HG02943 (cell line): ENCODE data around the gene TARS3.
"Not testable (repeated sequence)": the region's sequence is repeated elsewhere in the genome, so short reads cannot be mapped to it uniquely, and the experiment has no call there.

Source experiments
- ATAC-seq: cut with Tn5 transposase; IDR thresholded peaks from one replicate; pipeline ENCODE4 v1.9.1; 2021; ENCODE audit warnings: mild to moderate bottlenecking, low read depth, moderate library complexity; ENCODE audit not compliant: unreplicated experiment

Gene TARS3

GRCh38 chr15:101723874-101724674 is at the start of gene TARS3:
TSS of gene TARS3 (minus strand) at chr15:101724473. CDS start at chr15:101724387, 86 bp downstream.
- ATAC-seq, result peak; percentile 81

GRCh38 chr15:101773496-101774100 is 49.3 kb upstream of the TARS3 start:
- ATAC-seq, result no peak

GRCh38 chr15:101772921-101773320 is 48.6 kb upstream of the TARS3 start:
- ATAC-seq, result no peak

GRCh38 chr15:101767083-101767640 is 42.9 kb upstream of the TARS3 start:
- not testable (repeated sequence) for ATAC-seq

- no peak for ATAC-seq
These were observed 41.6 kb upstream of the TARS3 start for GRCh38 chr15:101765772-101766456.

GRCh38 chr15:101765340-101765671 is 41.0 kb upstream of the TARS3 start:
- not testable (repeated sequence) for ATAC-seq

DNA sequence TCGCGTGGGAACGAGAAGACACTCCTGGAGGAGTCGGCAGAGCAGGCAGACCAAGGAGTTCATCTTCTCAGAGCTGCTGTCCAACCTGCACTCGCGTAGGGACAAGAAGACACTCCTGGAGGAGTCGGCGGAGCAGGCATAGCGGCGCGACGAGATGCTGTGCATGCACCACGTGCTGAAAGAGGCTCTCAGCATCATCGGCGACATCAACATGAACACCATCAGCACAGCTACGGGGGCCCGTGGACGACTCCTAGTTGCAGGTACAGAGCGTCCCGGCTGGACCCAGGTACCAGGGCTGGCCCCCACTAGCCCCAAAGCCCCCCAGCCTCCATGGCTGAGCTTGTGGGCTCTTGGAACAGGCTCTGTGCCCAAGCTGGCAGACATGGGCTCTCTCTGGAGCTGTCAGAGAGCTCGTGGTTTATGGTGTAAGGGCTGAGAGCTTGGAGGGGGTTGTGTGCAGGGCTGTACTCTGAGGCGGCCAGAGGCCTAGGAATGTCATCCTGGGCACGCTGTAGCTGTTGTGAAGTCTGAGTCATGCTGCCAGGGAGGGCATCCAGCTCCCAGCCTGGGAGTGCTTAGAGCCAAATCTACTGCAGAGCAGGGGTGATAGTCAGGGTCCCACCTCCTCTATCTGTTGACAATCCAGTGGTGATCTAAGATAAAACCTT is 40.5 kb upstream of the TARS3 start:
- not testable (repeated sequence) for ATAC-seq

DNA sequence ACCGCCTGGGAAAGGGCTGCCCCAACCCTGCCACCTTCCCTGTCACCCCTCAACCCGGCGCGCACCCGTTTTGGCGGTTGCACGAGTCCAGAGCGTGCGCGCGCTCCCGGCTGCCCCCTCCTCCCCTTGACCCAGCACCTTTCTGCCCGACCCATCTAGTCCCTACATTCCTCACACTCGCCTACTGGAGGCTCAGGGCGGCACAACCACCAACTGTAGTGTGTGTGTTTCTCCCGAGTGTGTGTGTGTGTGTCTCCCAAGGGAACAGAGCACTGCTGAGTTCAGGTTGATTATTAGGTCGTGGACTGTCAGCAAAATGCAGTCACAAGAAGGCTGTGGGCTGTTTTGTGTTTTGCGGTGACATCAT is 22.4 kb upstream of the TARS3 start:
- peak; percentile 49 for ATAC-seq

DNA sequence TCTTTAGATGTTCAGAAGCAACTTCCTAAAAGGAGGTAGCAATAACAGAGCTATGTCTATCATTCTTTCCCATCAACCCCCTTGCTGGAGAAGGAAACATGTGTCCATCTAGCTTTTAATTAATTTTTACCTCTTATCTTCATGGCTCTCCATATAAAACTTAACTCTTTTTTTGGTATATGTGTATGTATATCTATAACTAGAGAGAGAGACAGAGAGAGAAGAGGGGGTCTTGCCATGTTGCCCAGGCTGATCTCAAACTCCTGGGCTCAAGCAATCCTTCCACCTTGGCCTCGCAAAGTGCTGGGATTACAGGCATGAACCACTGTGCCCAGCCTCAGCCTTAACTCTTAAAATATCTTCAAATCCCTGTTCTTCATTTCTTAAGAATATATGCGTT is 10.6 kb upstream of the TARS3 start:
- ATAC-seq, result not testable (repeated sequence)

DNA sequence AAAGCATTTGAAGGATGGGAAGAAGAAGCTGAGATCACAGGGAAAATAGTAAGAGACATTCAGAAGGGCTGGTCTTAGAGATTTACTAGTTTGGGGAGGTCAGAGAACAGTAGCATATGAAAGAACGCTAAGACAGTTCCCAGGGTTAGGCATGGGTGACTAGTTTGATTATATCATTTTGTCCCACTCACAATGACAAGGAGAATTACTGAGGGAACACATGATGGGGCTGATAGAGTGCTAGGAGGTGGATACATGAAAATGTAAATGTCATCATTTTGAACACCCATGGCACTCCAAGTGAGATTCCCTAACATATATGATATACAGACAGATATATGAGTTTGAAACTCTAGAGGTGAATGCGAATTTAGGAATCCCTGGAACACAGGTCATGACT is 9.3 kb upstream of the TARS3 start:
- ATAC-seq, result no peak

GRCh38 chr15:101732772-101733171 is 8.5 kb upstream of the TARS3 start:
- ATAC-seq, result no peak

GRCh38 chr15:101731746-101732145 is 7.5 kb upstream of the TARS3 start:
- ATAC-seq, result no peak

GRCh38 chr15:101727186-101727585 is 2.9 kb upstream of the TARS3 start:
- ATAC-seq, result no peak

- ATAC-seq, result no peak
These were observed 800 bp upstream of the TARS3 start for GRCh38 chr15:101725073-101725472.

GRCh38 chr15:101724675-101725005 is 367 bp upstream of the TARS3 start:
- ATAC-seq, result no peak

DNA sequence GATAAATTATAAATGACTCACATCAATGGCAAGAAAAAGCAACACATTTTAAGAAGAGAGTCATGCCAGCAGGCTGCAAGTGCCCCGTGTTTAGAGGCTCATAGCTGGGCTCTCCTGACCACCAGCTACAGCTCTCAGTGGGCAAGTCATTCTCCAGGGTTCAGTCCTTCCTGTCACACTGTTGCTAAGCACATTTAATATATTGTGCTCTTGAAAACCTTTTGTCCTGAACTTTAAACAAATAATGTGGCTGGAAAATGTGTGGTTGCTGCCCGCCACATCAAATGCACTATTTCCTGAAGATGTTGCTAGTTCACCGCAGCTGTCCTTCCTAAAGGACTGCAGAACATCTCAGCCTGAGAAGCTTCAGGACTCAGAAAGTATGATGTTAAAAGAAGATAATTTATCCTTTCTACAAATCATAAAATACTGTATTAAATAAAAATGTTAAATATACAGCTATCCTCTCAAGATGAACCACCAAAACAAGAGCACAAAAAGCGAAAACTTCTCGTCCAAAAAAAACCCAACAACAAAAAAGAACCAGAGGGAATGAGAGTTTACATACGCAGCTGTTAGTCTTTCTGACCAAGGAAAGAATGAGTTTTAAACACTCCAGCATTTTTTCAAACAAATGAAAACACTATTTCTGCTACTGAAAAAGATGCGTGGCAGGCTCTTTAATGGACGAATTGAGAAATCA is 951 bp downstream of the TARS3 start:
- no peak for ATAC-seq

DNA sequence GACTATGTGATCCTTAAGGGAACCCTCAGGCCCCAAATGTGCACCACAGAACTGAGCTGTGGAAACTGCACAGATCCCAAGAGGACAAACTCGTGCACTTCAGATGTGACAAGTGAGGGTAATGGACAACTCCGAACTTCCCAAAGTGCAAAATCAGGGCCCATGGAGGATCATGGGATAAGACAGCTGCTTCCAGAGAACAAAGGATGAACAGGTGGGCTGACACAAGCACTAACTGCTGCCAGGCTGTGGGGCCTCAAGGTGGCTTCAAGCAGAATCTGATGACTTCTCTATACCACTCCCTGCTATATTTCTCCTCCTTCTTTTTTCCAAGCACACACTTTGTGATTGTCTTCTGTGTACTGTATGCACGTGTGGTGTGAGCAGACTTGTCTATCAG is 5.4 kb downstream of the TARS3 start:
- no peak for ATAC-seq

DNA sequence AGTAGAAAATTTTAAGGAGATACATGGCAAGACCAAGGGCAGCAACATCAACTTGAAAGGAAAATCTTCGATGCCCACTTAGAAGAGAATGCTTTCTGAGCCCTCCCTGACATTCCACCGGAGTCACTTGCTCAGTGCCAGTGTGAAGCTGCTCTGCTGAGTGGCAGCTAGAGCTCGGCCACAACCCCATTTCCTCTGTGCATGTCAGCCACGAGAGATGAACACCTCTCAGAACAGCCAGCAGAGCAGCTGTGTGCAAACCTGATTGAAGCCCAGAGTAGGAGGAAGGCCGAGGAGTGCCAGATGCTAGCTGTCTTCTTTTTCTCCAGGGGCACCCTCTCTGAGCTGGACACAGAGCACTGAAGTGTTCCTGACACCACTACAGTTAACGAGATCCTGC is 12.2 kb downstream of the TARS3 start:
- ATAC-seq, result no peak

- no peak for ATAC-seq
These were observed 13.5 kb downstream of the TARS3 start for GRCh38 chr15:101710806-101711205.

DNA sequence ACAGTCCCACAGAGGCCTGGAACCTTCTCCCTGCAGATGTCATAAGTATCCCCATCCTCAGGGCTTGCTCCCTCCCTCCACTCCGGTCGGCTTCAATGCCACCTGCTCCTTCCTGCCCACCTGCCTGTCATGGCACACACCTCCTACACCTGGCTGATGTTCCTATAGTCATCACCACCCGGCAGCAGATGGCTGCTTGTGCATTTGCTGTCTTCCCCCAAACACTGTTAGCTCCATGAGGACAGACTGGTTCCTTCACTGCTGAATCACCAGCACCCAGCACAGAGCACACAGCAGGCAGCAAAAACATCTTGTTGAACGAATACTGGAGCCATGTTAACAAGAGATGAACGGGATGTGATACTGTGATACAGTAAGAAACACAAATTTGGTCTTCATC is 14.8 kb downstream of the TARS3 start:
- ATAC-seq, result no peak
